Activated naive CD4-positive, alpha-beta T cell treated with anti-CD3 and anti-CD28 coated beads for 36 hours (primary cell): ENCODE results near the gene SKP1. TPM values are rescaled to one million over a fixed set of nuclear protein-coding genes. Genes with fewer than 3 reads are reported as not detected.

Experiments
- CTCF ChIA-PET: fragments of 350-600 bp; sonication (Branson Sonifier 250); formaldehyde crosslinking; loops from one replicate; lab custom pipeline; 2021; ENCODE audit warnings: antibody characterized with exemption; lab: Charles Lee
- DNase-seq: peaks from one replicate; pipeline ENCODE4 v3.0.0-alpha.2; 2020
- H3K27ac Mint-ChIP-seq: one replicate; pipeline ENCODE4 v1.8.0; 2021; ENCODE audit warnings: mild to moderate bottlenecking, mixed read lengths
- H3K27me3 Mint-ChIP-seq: one replicate; pipeline ENCODE4 v1.8.0; 2021; ENCODE audit warnings: low read depth, mixed read lengths
- H3K36me3 Mint-ChIP-seq: one replicate; pipeline ENCODE4 v1.8.0; 2021; ENCODE audit warnings: low read depth, mixed read lengths
- H3K4me1 Mint-ChIP-seq: one replicate; pipeline ENCODE4 v1.8.0; 2021; ENCODE audit warnings: low read depth, mixed read lengths
- H3K4me3 Mint-ChIP-seq: one replicate; pipeline ENCODE4 v1.8.0; 2021; ENCODE audit warnings: mild to moderate bottlenecking, moderate library complexity, mixed read lengths
- H3K9me3 Mint-ChIP-seq: one replicate; pipeline ENCODE4 v1.8.0; 2021; ENCODE audit warnings: mixed read lengths
- intact Hi-C: fragments of 100-400 bp; cut with micrococcal nuclease; formaldehyde crosslinking; loops from one replicate; pipeline ENCODE4 v1.15.1; 2023
- microRNA-seq: library from miRNA; unstranded; fragments of <30 nt; microRNA quantifications from one replicate; pipeline ENCODE4 v1.2.0, GENCODE V29; 2022; ENCODE audit warnings: borderline microRNAs expressed, borderline replicate concordance
- total RNA-seq, 2 experiments: library from RNA; stranded (reverse); gene quantifications; one replicate each; pipeline ENCODE4 v1.2.3, GENCODE V29; 2021

SKP1 gene
- total RNA-seq, 2 experiments from 2014 or later: 307 to 309 TPM

DNA sequence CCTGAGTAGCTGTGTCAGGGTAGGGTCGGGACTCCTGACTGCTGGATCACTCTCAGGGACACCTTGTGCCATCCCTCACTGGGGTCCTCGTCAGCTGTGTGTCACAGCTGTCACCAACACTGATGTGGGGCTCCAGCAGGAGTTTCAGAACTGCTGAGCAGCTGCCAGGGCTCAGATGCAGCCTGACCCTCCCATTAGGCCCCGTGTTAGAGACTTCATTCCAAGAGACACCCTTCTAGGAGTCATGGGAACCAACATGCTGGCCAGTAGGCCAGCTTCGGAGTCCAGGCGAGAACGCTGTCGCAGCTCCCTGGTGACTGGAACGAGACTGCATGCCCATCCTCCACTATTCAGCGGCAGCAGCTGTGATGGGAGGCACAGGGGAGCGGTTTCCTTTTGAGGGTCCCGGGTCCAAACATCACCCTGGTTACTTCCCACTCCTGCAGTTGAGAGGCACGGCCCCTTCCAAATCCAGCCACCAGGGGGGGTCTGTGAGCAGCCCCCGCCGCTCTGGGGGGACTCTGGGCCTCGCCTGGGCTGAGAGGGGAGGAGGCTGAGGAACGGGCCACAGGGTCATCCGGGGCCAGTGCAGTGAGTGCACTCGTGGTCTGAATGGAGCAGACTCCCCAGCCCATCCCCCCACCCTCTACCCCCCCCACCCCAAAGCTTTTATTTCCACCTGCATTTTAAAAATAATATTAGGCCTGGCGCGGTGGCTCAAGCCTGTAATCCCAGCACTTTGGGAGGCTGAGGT lies 74.9 kb downstream of the SKP1 start:
- Mint-ChIP-seq H3K9me3 (no peaks in the 10 kb centered on the region), H3K4me1 (peaks cover 95% of the 10 kb centered on the region), H3K27me3 (no peaks in the 10 kb centered on the region), H3K4me3 (peak overlapping the region; percentile 12), H3K36me3 (peaks cover 2% of the 10 kb centered on the region), H3K27ac (peak overlapping the region; percentile 24)
- CTCF ChIA-PET: interaction anchor here (0.7 to 4.7 kb wide), 19 partner anchors 9 to 71 kb away, joined by 3 to 31 read pairs (median 9); no protein-coding TSS in a partner anchor
- DNase-seq: peak; percentile 78
- intact Hi-C loops: loop anchor here (2.0 to 5.0 kb wide), 3 partner anchors 75 to 545 kb away; partner anchors contain the start of genes SEC24A, SKP1 and UBE2B

DNA sequence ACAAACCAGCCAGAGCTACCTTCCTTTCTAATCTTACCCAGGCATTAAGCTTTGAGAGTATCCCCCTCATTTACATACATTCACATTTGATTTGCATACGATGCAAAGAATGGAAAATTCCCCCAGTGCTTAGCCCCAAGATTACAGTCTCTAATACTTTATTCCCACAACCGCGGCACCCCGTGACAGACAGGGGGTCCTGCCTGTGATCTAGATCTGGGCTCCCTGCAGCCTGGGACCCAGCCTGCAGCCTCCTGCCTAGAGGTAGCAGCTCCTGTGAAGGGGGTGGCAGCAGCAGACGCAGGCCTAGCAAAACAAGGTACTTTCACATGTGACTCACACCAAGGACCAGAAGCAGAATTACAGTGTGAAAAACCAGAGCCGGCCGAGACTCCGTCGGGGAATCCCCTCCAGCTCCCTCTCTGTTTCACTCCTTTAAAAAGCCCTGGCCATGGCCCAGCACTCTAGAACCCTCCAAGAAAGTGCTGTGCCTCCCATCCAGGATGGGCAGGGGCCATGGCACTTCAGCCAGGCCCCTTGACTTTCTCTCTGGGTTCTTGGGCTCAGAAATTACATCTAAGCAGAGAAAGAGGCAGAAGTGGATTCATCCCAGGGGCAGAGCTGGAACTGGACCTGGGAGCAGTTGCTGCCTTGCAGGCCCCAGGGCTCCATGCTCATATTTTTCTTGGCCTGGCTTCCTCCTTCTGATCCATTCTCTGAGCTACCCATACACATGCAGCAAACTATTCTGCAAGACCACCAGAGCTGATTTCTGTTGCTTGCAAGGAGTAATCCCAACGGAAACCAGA lies 76.3 kb downstream of the SKP1 start:
- H3K9me3 Mint-ChIP-seq: no peaks in the 10 kb centered on the region
- peak; percentile 95 for DNase-seq
- H3K27ac Mint-ChIP-seq: peak overlapping the region; percentile 94
- no peaks in the 10 kb centered on the region for H3K27me3 Mint-ChIP-seq
- peak overlapping the region; percentile 17 for H3K4me3 Mint-ChIP-seq
- CTCF ChIA-PET: interaction anchor here (0.6 to 4.7 kb wide), 17 partner anchors 8 to 61 kb away, joined by 3 to 31 read pairs (median 11); no protein-coding TSS in a partner anchor
- peaks cover 2% of the 10 kb centered on the region for H3K36me3 Mint-ChIP-seq
- peaks cover 93% of the 10 kb centered on the region for H3K4me1 Mint-ChIP-seq
- intact Hi-C loops: loop anchor here (1.0 to 5.0 kb wide), 11 partner anchors 8 to 547 kb away; partner anchors contain the start of genes SEC24A, SKP1 and UBE2B

DNA sequence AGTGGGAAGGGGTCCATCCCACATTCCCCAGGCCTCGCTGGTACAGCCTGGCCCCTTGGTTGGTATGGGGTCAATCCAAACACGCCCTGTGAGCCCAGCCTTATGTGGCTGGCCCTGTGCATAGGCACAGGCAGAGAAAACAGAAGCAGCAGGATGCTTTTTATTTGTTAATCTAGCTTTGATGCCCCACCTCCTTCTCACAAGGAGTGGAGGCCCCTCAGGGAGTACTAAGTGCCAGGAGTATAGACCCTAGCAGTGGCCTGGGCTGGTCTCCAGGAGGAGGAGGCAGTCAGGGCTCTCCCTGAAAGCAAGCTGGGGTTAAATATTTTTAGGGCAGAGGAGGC lies 76.8 kb downstream of the SKP1 start:
- H3K9me3 Mint-ChIP-seq: no peaks in the 10 kb centered on the region
- CTCF ChIA-PET: interaction anchor here (0.6 to 4.7 kb wide), 15 partner anchors 7 to 61 kb away, joined by 3 to 31 read pairs (median 14); no protein-coding TSS in a partner anchor
- peaks cover 2% of the 10 kb centered on the region for H3K36me3 Mint-ChIP-seq
- H3K27ac Mint-ChIP-seq: peak overlapping the region; percentile 94
- H3K4me1 Mint-ChIP-seq: peaks cover 90% of the 10 kb centered on the region
- no peaks in the 10 kb centered on the region for H3K27me3 Mint-ChIP-seq
- DNase-seq: no peak
- H3K4me3 Mint-ChIP-seq: peak overlapping the region; percentile 17
- intact Hi-C loops: loop anchor here (1.0 to 5.0 kb wide), 11 partner anchors 8 to 547 kb away; partner anchors contain the start of genes SEC24A, SKP1 and UBE2B

DNA sequence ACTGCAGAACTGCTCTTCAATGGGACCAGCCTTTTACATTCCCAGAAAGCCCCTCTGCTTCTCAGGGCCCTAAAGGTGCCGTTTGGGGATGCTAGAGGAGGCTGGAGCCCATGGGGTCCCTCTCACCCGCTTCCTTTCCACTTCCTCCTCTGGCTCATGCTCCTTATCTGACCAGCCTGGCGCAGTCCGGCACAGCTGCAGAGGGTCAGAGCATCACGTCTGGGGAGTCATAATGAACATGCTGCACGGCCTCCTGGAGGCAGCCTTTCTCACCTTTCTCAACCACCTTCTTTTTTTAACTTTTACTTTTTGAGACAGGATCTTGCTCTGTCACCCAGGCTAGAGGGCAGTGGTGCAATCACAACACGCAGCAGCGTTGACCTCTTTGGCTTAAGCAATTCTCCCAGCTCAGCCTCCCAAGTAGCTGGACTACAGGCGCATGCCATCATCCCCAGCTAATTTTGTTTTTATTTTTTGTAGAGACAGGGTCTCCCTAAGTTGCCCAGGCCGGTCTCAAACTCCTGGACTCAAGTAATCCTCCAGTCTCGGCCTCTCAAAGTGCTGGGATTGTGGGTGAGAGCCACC lies 77.4 kb downstream of the SKP1 start:
- Mint-ChIP-seq H3K4me1 (peaks cover 87% of the 10 kb centered on the region), H3K9me3 (no peaks in the 10 kb centered on the region), H3K4me3 (peak overlapping the region; percentile 17), H3K36me3 (peaks cover 2% of the 10 kb centered on the region), H3K27me3 (no peaks in the 10 kb centered on the region), H3K27ac (peak overlapping the region; percentile 94)
- intact Hi-C loops: no loop called here
- CTCF ChIA-PET: interaction anchor here (1.2 to 4.7 kb wide), 11 partner anchors 7 to 47 kb away, joined by 3 to 31 read pairs (median 19); no protein-coding TSS in a partner anchor
- DNase-seq: no peak

Small RNAs within 50 kb of the gene (microRNA-seq; reads per million reads assigned to microRNA genes)
- not detected for gene MIR3661

Other genes with a start within 250 kb of the SKP1 start
- 10 to 100 TPM; 18.1 to 18.6 TPM for gene C5orf15, start 208.3 kb downstream of the SKP1 start, total RNA-seq
- gene VDAC1, start 172.0 kb downstream of the SKP1 start, total RNA-seq: 100 to 1,000 TPM; 485 to 513 TPM
- gene TCF7, start 62.3 kb downstream of the SKP1 start, total RNA-seq: 10 to 100 TPM; 87.9 to 92.3 TPM
- 100 to 1,000 TPM; 132 to 135 TPM for gene PPP2CA, start 49.1 kb upstream of the SKP1 start, total RNA-seq
- gene CDKL3, start 190.2 kb upstream of the SKP1 start, total RNA-seq: 1 to 10 TPM; 2.4 to 3.3 TPM
- 100 to 1,000 TPM; 116 to 129 TPM for gene UBE2B, start 194.6 kb upstream of the SKP1 start, total RNA-seq
- gene CDKN2AIPNL, start 234.9 kb upstream of the SKP1 start, total RNA-seq: 10 to 100 TPM; 31.1 to 31.5 TPM